K562 (cell line): ENCODE data around the gene NFYC. TPM values are rescaled to one million over a fixed set of nuclear protein-coding genes. Genes with fewer than 3 reads are reported as not detected.

ENCODE experiments used
- CREBBP ChIP-seq: IDR thresholded peaks from one replicate; pipeline ENCODE4 v1.6.1; 2012; ENCODE audit warnings: low read depth, mild to moderate bottlenecking, control low read depth, inconsistent platforms, low read length
- KDM1A ChIP-seq, 2 experiments: fragments of 450-650 bp; IDR thresholded peaks; 2 replicates each; pipeline ENCODE4 v1.6.1; 2016; ENCODE audit warnings: mild to moderate bottlenecking in 2 of 2
- MYNN ChIP-seq, 2 experiments: sonication (generic); formaldehyde crosslinking in 1 of 2; IDR thresholded peaks; 2 replicates each; pipeline versions ENCODE4 v1.5.0 to v1.6.1; 2016 to 2020; ENCODE audit warnings: antibody characterized with exemption in 1 of 2, missing genetic modification reagents in 1 of 2
- PHB ChIP-seq: fragments of 250-450 bp; sonication (Bioruptor Pico); IDR thresholded peaks from 2 replicates; pipeline ENCODE4 v1.5.0; 2021
- POLR2AphosphoS5 ChIP-seq: IDR thresholded peaks from 2 replicates; pipeline ENCODE4 v1.6.1; 2011; ENCODE audit warnings: mild to moderate bottlenecking, low read depth, low read length, moderate library complexity; ENCODE audit not compliant: control insufficient read depth, insufficient read depth
- PPARD ChIP-seq: fragments of 250-450 bp; sonication (Bioruptor Pico); IDR thresholded peaks from 2 replicates; pipeline ENCODE4 v1.8.0; 2022; ENCODE audit warnings: inconsistent platforms, mild to moderate bottlenecking, moderate library complexity
- TEAD1 ChIP-seq, 2 experiments: fragments of 450-650 bp in 1 of 2; sonication (generic) in 1 of 2; formaldehyde crosslinking; IDR thresholded peaks; 2 replicates each; pipeline versions ENCODE4 v1.4.0 to v1.8.0; 2020 to 2022; ENCODE audit warnings: mild to moderate bottlenecking in 2 of 2, missing genetic modification reagents in 1 of 2
- ZFP91 ChIP-seq: sonication (generic); formaldehyde crosslinking; IDR thresholded peaks from 2 replicates; pipeline ENCODE4 v1.8.0; 2022; ENCODE audit warnings: mild to moderate bottlenecking, missing genetic modification reagents
- ZSCAN29 ChIP-seq: fragments of 450-650 bp; IDR thresholded peaks from 2 replicates; pipeline ENCODE4 v1.6.1; 2017
- polyA plus RNA-seq, 8 experiments: library from polyadenylated mRNA; depleted of rRNA in 4 of 8; stranded (reverse) in 5 of 8; unstranded in 3 of 8; fragments of >200 nt; fragmentation: Nextera tagmentation in 2 of 8; fragmentation: Illumina TruSeq in 1 of 8; extraction: Ambion mirVana in 2 of 8; extraction: Trizol in 1 of 8; gene quantifications; 2 replicates each; pipeline versions ENCODE4 v1.2.1 to v1.2.3, GENCODE V29; 2011 to 2014; ENCODE audit warnings: inconsistent platforms in 1 of 8, missing spikeins in 1 of 8
- total RNA-seq, 7 experiments: library from RNA; depleted of rRNA in 6 of 7; stranded (reverse); fragments of >200 nt in 6 of 7; fragmentation: Illumina TruSeq in 2 of 7; extraction: Trizol in 2 of 7; gene quantifications; 2 replicates each; pipeline versions ENCODE4 v1.2.1 to v1.2.3, GENCODE V29; 2011 to 2021; ENCODE audit warnings: low replicate concordance in 1 of 7
- TF ChIP-seq, protein P1 (sequence below): fragments of 250-450 bp; sonication (Bioruptor Pico); IDR thresholded peaks from 2 replicates; pipeline ENCODE4 v1.9.0; 2021; ENCODE audit warnings: mild to moderate bottlenecking

Gene NFYC
- total and polyA plus RNA-seq, 9 of the 15 experiments (the other 6 are each of a cell fraction or from before 2014, with no cell fraction given) = 4.8 to 59.8 (median 41.1) TPM

- TF ChIP-seq, protein P1, sequence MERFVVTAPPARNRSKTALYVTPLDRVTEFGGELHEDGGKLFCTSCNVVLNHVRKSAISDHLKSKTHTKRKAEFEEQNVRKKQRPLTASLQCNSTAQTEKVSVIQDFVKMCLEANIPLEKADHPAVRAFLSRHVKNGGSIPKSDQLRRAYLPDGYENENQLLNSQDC (CRISPR knock-in tag) = no peak
- TF ChIP-seq TEAD1 (CRISPR knock-in tag; IDR thresholded peaks at IDR 0.05) = no peak
- no peak for TF ChIP-seq PHB (CRISPR knock-in tag)
- TF ChIP-seq KDM1A (IDR thresholded peaks at IDR 0.05) = no peak
- no peak for TF ChIP-seq ZSCAN29
- no peak for TF ChIP-seq MYNN (IDR thresholded peaks at IDR 0.05)
- no peak for TF ChIP-seq MYNN (CRISPR knock-in tag; IDR thresholded peaks at IDR 0.05)
- TF ChIP-seq ZFP91 (CRISPR knock-in tag) = no peak
- no peak for TF ChIP-seq PPARD (CRISPR knock-in tag)
- no peak for TF ChIP-seq POLR2AphosphoS5
- TF ChIP-seq CREBBP = no peak
These were observed 40.2 kb upstream of the NFYC start (continued) for GRCh38 chr1:40651138-40651857.
